Activated CD8-positive, alpha-beta memory T cell treated with anti-CD3 and anti-CD28 coated beads, Interleukin-2, amount 10 ng/mL, durations not matched to agents 7 days and 5 days (primary cell): ENCODE measurements around the gene MCF2L2. TPM values are rescaled to one million over a fixed set of nuclear protein-coding genes. Genes with fewer than 3 reads are reported as not detected.

ENCODE experiments used
- ATAC-seq: fragments of 150-1000 bp; cut with Tn5 transposase; one replicate; pipeline ENCODE4 v1.10.0; 2021; ENCODE audit warnings: moderate library complexity
- CTCF ChIA-PET: fragments of 350-600 bp; sonication (Branson Sonifier 250); formaldehyde crosslinking; loops from one replicate; lab custom pipeline; 2021; ENCODE audit warnings: antibody characterized with exemption; lab: Charles Lee
- DNase-seq: peaks from one replicate; pipeline ENCODE4 v3.0.0-alpha.2; 2020
- H3K27ac Mint-ChIP-seq: one replicate; pipeline ENCODE4 v1.8.0; 2021; ENCODE audit warnings: mild to moderate bottlenecking, mixed read lengths
- H3K27me3 Mint-ChIP-seq: one replicate; pipeline ENCODE4 v1.8.0; 2021; ENCODE audit warnings: mixed read lengths
- H3K36me3 Mint-ChIP-seq: one replicate; pipeline ENCODE4 v1.8.0; 2021; ENCODE audit warnings: mild to moderate bottlenecking, mixed read lengths
- H3K4me1 Mint-ChIP-seq: one replicate; pipeline ENCODE4 v1.8.0; 2021; ENCODE audit warnings: mixed read lengths
- H3K4me3 Mint-ChIP-seq: one replicate; pipeline ENCODE4 v1.8.0; 2021; ENCODE audit warnings: mild to moderate bottlenecking, moderate library complexity, mixed read lengths
- H3K9me3 Mint-ChIP-seq: one replicate; pipeline ENCODE4 v1.8.0; 2022; ENCODE audit warnings: low read depth, mixed read lengths
- total RNA-seq, 2 experiments: library from RNA; stranded (reverse); gene quantifications; one replicate each; pipeline ENCODE4 v1.2.3, GENCODE V29; 2021

Gene MCF2L2
- total RNA-seq, 2 experiments from 2014 or later: 6.0 to 11.4 TPM

DNA sequence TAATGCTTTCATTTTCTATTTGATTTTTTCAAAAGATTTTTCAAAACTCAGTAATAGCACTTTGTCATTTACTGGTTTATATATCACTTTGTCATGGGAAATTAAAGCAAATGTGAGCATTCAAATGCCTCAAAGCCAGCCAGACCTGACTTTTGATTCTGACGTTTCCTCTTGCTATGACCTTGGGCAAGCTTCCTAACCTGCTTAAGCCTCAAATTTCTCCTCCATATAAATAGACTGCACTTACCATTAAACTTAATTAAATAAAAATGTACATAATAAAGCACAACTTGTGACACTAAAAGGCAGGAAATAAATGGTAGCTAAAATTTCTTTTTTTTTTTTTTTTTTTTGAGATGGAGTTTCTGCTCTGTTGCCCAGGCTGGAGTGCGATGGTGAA is 19.2 kb downstream of the MCF2L2 start:
- no peak for DNase-seq
- CTCF ChIA-PET: interaction anchor here (0.8 to 3.2 kb wide), 4 partner anchors 9 to 27 kb away, joined by 3 to 8 read pairs (median 3); partner anchors contain the start of gene MCF2L2
- Mint-ChIP-seq H3K27ac (no peak overlapping the region), H3K4me3 (no peak overlapping the region), H3K4me1 (peaks cover 7% of the 10 kb centered on the region), H3K27me3 (no peaks in the 10 kb centered on the region), H3K9me3 (no peaks in the 10 kb centered on the region), H3K36me3 (peaks cover 3% of the 10 kb centered on the region)
- no peak for ATAC-seq

DNA sequence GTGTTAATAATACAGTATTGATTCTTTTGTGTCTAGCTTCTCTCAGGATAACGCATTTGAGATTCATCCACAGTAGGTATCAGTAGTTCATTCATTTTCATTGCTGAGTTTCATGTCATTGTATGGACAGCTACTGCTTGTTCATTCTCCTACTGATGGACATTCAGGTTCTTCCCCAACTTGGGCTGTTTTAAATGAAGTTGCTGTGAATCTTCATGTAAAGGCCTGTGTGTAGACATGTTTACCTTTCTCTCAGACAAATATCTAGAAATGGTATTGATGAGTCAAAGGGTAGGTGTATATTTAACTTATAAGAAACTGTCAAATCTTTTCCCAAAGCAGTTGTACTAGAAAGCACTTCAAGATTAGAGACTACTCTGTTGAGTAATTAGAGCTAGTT is 26.7 kb downstream of the MCF2L2 start:
- Mint-ChIP-seq H3K4me1 (peaks cover 10% of the 10 kb centered on the region), H3K9me3 (no peaks in the 10 kb centered on the region), H3K27me3 (no peaks in the 10 kb centered on the region), H3K4me3 (no peak overlapping the region), H3K27ac (no peak overlapping the region), H3K36me3 (peaks cover 5% of the 10 kb centered on the region)
- DNase-seq: no peak
- CTCF ChIA-PET: interaction anchor here (1.7 kb wide), 1 partner anchor 16 kb away, joined by 4 read pairs; no protein-coding TSS in a partner anchor
- no peak for ATAC-seq

DNA sequence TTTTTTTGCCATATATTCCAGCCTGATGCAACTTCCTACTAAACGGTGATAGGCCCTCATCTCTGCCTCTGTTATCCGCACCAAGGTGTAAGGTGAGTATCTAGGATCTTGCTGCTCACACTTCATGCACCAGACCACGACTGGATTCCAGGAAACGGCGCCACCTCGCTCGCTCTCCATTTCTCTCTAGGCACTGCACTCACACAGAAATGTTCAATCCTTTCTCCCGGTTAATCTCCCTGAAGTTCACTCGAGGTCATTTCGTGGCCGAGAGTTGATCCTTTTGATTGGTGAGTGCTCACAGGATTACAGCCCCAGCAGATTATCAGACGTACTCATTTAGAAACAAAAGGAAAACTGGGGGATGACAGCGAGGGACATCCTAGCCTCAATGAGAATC is 28.1 kb downstream of the MCF2L2 start:
- H3K4me1 Mint-ChIP-seq: peaks cover 15% of the 10 kb centered on the region
- no peak for DNase-seq
- no peaks in the 10 kb centered on the region for H3K27me3 Mint-ChIP-seq
- CTCF ChIA-PET: interaction anchor here (0.8 kb wide), 1 partner anchor 9 kb away, joined by 3 read pairs; no protein-coding TSS in a partner anchor
- no peak for ATAC-seq
- peaks cover 6% of the 10 kb centered on the region for H3K36me3 Mint-ChIP-seq
- H3K27ac Mint-ChIP-seq: no peak overlapping the region
- no peak overlapping the region for H3K4me3 Mint-ChIP-seq
- H3K9me3 Mint-ChIP-seq: no peaks in the 10 kb centered on the region

DNA sequence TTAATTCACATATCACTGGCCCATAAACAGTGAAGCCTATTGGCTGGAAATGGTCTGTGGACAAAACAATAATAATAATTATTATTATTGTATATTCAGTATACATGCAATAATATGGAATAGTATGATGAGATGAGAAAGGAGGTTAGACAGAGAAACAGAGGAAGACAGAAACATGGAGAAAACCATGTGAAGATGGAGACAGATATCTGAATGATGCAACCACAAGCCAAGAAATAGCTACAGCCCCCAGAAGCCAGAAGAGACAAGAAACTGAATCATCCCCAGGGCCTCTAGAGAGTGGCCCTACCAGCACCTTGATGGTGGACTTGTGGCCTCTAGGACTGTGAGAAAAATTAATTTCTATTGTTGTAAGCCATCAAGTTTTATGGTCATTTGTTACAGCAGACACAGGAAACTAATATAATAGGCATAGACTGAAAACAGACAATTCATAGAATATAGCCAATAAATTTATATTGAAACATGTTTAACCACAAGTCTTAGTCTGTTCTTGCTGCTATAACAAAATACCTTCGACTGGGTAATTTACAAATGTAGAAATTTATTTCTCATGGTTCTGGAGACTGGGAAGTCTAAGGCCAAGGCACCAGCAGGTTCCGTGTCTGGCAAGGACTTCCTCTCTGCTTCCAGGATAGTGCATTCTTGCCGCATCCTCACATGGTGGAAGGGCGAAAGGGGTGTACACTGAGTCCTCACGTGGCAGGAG is 31.6 kb downstream of the MCF2L2 start:
- H3K9me3 Mint-ChIP-seq: no peaks in the 10 kb centered on the region
- no peak for ATAC-seq
- H3K27ac Mint-ChIP-seq: no peak overlapping the region
- H3K27me3 Mint-ChIP-seq: no peaks in the 10 kb centered on the region
- H3K4me3 Mint-ChIP-seq: no peak overlapping the region
- DNase-seq: no peak
- CTCF ChIA-PET: interaction anchor here (0.5 to 2.7 kb wide), 2 partner anchors 14 to 362 kb away, joined by 3 to 13 read pairs; no protein-coding TSS in a partner anchor
- H3K4me1 Mint-ChIP-seq: peaks cover 5% of the 10 kb centered on the region
- H3K36me3 Mint-ChIP-seq: peaks cover 5% of the 10 kb centered on the region

DNA sequence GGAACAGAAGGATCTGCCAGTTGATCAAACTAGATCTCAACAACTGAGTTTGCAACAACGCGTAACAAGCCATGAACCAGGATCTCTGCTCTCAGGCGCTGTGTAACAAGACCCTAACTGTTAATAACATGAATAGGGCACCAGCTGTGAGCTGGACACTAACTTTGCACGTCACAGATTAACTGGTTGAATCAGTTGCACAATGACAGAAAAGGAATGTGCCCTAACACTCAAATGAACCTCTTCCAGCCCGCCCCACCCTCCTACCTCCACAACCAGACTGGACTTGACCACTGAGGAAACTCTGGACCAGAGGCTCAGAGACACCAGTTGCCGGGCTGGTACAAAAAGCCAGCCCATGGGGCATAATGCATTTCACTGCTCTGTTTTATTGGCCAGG is 34.3 kb downstream of the MCF2L2 start:
- Mint-ChIP-seq H3K4me3 (no peak overlapping the region), H3K9me3 (no peaks in the 10 kb centered on the region), H3K27me3 (no peaks in the 10 kb centered on the region), H3K4me1 (peaks cover 5% of the 10 kb centered on the region), H3K36me3 (peaks cover 1% of the 10 kb centered on the region), H3K27ac (no peak overlapping the region)
- DNase-seq (no peak), ATAC-seq (no peak)
- CTCF ChIA-PET: no interaction called here

DNA sequence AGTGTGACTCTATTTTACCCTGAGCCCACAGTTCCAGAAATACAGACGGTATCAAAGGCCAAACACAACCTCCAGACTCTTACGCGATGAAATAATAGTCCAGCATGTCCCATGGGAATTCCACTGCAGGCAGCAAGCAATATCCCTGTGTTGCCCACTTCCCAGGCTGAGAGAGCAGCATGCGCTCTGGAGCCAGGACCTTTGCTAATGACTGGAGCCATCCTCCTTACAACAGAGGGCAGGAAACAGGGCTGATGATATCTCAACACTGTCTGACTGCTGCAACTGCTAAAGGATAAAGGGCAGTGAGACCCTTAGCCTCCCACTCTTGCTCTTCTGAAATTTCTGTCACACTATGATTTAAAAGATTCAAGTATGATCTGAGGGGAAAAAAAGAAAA is 34.8 kb downstream of the MCF2L2 start:
- Mint-ChIP-seq H3K36me3 (peaks cover 1% of the 10 kb centered on the region), H3K27me3 (no peaks in the 10 kb centered on the region), H3K4me1 (peaks cover 5% of the 10 kb centered on the region), H3K9me3 (no peaks in the 10 kb centered on the region), H3K4me3 (no peak overlapping the region), H3K27ac (no peak overlapping the region)
- ATAC-seq: no peak
- CTCF ChIA-PET: no interaction called here
- no peak for DNase-seq

DNA sequence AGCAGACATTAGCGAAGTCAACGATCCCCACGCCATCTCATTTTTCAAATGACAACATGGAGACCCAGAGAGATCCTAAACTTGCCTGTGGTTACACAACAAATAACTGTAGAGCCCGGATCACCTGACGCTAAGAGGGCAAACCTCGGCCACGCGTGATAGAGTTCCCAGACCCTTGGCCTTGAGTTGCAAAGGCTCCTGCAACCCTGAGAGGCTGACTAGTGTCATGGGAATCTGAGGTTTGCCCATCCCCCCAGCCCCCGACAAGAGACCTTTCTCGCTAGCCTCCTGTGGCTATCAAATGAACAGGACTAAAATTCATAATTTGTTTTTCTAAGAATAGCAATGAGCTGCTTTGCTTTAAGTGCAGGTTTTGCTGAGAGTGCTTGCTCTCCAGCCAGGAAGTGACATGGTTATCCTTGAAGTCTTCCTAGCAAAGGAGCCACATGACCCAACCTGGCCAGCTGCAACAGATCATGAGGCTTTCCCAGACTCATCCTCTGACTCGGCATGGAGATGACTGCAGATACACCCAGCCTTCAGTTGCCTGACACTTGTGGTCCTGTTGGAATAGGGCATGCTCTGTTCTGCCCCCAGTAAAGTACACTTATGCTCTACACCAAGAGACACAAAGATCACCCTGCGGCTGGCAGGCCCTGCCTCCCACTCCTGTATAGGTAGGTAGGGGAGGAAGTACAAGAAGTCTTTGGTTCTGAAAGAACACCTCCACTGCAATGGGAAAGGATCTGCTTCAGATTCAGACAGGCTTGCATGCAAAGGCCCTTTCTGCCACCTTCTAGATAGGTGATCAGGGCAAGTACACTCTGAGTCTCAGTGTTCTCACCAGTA is 36.0 kb downstream of the MCF2L2 start:
- CTCF ChIA-PET: no interaction called here
- H3K36me3 Mint-ChIP-seq: peaks cover 1% of the 10 kb centered on the region
- DNase-seq (no peak), ATAC-seq (no peak)
- H3K27me3 Mint-ChIP-seq: no peaks in the 10 kb centered on the region
- no peaks in the 10 kb centered on the region for H3K9me3 Mint-ChIP-seq
- H3K4me3 Mint-ChIP-seq: no peak overlapping the region
- H3K4me1 Mint-ChIP-seq: peaks cover 5% of the 10 kb centered on the region
- no peak overlapping the region for H3K27ac Mint-ChIP-seq

DNA sequence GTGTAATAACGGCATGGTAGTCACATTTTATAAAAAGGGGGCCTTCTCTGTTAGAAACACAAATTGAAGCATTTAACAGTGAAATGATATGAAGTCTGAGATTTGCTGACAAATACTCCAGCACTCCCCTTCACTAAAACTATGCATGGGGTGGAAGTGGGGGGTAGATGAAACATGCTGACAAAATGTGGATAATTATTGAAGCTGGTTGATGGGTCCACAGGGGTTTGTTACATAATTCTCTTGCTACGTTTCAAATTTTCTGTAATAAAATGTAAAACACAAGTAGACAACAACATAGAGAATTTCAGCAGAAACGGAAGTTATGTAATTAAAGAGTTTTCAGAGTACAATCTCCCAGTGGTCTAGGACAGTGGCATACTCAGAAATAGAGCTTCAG is 37.0 kb downstream of the MCF2L2 start:
- no peak for DNase-seq
- no peaks in the 10 kb centered on the region for H3K36me3 Mint-ChIP-seq
- peaks cover 5% of the 10 kb centered on the region for H3K4me1 Mint-ChIP-seq
- CTCF ChIA-PET: interaction anchor here (1.5 kb wide), 1 partner anchor 9 kb away, joined by 3 read pairs; no protein-coding TSS in a partner anchor
- no peak for ATAC-seq
- H3K4me3 Mint-ChIP-seq: no peak overlapping the region
- H3K27ac Mint-ChIP-seq: no peak overlapping the region
- no peaks in the 10 kb centered on the region for H3K9me3 Mint-ChIP-seq
- no peaks in the 10 kb centered on the region for H3K27me3 Mint-ChIP-seq

DNA sequence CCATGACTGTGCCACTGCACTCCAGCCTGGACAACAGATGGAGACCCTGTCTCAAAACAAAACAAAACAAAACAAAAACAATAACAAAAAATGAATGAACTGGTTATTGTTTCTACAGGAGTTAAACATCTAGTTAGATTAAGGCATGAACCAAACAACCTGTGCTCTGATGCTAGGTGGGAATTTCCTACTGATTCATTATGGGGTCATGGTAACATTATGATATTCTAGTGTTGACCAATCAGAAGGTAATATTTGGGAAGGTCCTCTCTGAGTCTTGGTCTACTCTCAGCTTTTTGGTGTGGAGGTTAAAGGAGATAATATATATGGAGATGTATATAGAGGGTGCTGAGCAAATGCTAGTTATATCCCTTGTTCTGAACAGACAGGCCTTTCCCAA is 37.6 kb downstream of the MCF2L2 start:
- Mint-ChIP-seq H3K4me1 (peaks cover 1% of the 10 kb centered on the region), H3K27me3 (no peaks in the 10 kb centered on the region), H3K9me3 (no peaks in the 10 kb centered on the region), H3K4me3 (no peak overlapping the region), H3K36me3 (no peaks in the 10 kb centered on the region), H3K27ac (no peak overlapping the region)
- CTCF ChIA-PET: interaction anchor here (1.5 kb wide), 1 partner anchor 8 kb away, joined by 3 read pairs; no protein-coding TSS in a partner anchor
- DNase-seq (no peak), ATAC-seq (no peak)

DNA sequence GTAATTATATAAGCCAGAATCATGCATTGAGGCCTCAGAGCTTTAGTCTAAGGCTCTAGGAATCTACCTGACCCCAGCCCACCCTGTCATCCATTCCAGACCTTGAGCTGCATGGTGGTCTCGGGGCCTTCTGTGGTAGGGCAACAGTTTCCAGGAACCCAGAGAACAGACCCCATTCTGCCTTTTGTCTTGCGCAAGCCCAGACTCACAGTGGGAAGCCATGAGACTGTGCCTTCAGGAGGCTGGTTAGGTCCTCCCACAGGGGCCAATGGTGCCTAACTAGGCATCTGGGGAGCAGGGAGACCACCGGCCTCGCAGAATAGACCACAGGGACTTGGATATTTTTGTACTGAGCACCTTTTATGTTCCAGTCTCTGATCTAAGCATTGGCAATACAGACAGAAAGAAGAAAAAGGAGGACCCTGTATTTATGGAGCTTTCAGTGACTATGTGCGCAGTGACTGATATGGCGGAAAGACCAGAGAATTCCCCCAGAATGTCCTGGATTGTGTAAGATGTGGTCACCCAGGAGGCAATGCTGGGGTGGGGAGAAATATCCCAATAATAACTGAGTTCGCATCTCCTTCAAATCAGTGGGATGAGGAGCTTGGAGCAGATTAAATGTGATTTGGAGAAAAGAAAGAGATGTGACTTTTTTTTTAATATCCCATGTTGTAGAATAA is 40.1 kb downstream of the MCF2L2 start:
- no peak overlapping the region for H3K4me3 Mint-ChIP-seq
- H3K27me3 Mint-ChIP-seq: no peaks in the 10 kb centered on the region
- H3K36me3 Mint-ChIP-seq: no peaks in the 10 kb centered on the region
- H3K27ac Mint-ChIP-seq: no peak overlapping the region
- H3K9me3 Mint-ChIP-seq: no peaks in the 10 kb centered on the region
- ATAC-seq (no peak), DNase-seq (no peak)
- CTCF ChIA-PET: interaction anchor here (0.6 to 2.2 kb wide), 7 partner anchors 15 to 674 kb away, joined by 3 to 7 read pairs (median 4); no protein-coding TSS in a partner anchor
- H3K4me1 Mint-ChIP-seq: peaks cover 2% of the 10 kb centered on the region

DNA sequence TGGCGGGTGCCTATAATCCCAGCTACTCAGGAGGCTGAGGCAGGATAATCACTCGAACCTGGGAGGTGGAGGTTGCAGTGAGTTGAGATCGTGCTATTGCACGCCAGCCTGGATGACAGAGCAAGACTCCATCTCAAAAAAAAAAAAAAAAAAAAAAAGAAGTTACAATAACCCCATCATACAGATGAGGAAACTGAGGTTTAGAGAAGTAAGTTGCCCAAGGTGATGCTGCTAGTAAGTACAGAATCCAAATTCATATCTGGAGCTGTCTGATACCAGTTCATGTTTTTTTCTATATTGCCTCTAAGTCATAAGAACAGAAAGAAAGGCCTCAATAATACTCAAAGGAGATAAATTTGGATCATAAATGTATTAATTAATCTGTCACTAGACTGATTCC is 40.6 kb downstream of the MCF2L2 start:
- no peaks in the 10 kb centered on the region for H3K36me3 Mint-ChIP-seq
- H3K27me3 Mint-ChIP-seq: no peaks in the 10 kb centered on the region
- H3K4me3 Mint-ChIP-seq: no peak overlapping the region
- ATAC-seq (no peak), DNase-seq (no peak)
- H3K9me3 Mint-ChIP-seq: no peaks in the 10 kb centered on the region
- peaks cover 2% of the 10 kb centered on the region for H3K4me1 Mint-ChIP-seq
- CTCF ChIA-PET: interaction anchor here (0.7 to 2.2 kb wide), 6 partner anchors 16 to 673 kb away, joined by 3 to 7 read pairs (median 4); no protein-coding TSS in a partner anchor
- no peak overlapping the region for H3K27ac Mint-ChIP-seq

DNA sequence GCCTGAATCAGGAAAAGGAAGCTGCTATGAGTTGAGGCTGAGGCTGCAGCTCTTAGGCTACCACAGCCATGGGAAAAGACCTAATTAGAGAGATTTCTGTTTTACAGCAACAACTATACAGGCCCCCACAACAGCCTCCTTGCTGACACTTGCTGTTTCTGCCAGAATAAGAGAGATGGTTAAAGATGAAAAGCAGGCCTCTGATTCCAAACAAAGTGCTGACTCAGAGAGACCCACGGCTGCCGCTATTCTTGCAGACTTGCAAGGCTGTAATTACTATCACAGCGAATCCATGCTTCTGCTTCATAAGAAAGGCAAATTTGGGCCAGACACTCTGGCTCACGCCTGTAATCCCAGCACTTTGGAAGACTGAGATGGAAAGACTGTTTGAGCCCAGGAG is 41.8 kb downstream of the MCF2L2 start:
- H3K9me3 Mint-ChIP-seq: no peaks in the 10 kb centered on the region
- ATAC-seq (no peak), DNase-seq (no peak)
- no peak overlapping the region for H3K4me3 Mint-ChIP-seq
- CTCF ChIA-PET: interaction anchor here (1.2 to 8.5 kb wide), 8 partner anchors 12 to 467 kb away, joined by 3 to 102 read pairs (median 6); no protein-coding TSS in a partner anchor
- H3K27ac Mint-ChIP-seq: no peak overlapping the region
- H3K4me1 Mint-ChIP-seq: peaks cover 2% of the 10 kb centered on the region
- no peaks in the 10 kb centered on the region for H3K36me3 Mint-ChIP-seq
- H3K27me3 Mint-ChIP-seq: no peaks in the 10 kb centered on the region
